Left colon (tissue), 2 donors: ENCODE measurements around the gene ENTR1. TPM values are rescaled to one million over a fixed set of nuclear protein-coding genes. Genes with fewer than 3 reads are reported as not detected.
"Not testable (repeated sequence)": the region's sequence is repeated elsewhere in the genome, so short reads cannot be mapped to it uniquely, and the experiment has no call there.

Source experiments
- ATAC-seq: fragments of 200-7000 bp; cut with Tn5 transposase; one replicate; pipeline ENCODE4 v1.9.1; 2020; ENCODE audit warnings: mild to moderate bottlenecking, moderate library complexity
- DNase-seq, 2 donors: peaks; one replicate each; pipeline ENCODE4 v3.0.0-alpha.2; 2020
- intact Hi-C, 2 donors: fragments of 100-400 bp; cut with DNase I in 1 of 2; cut with micrococcal nuclease in 1 of 2; formaldehyde crosslinking; loops; one replicate each; pipeline versions ENCODE4 v1.11.2 to v1.14.0; 2022; cut with DNase I, micrococcal nuclease
- total RNA-seq, 2 donors: library from RNA; stranded (reverse); fragmentation: NEBNext Ultra II Directional; extraction: Animal tissue kit (Norgen Biotek cat#: 25700); gene quantifications; one replicate each; pipeline ENCODE4 v1.2.1, GENCODE V29; 2021
- donor health status: DM: no; HTN: no; CAD: no.
- donor health status: DM: yes; HTN: yes; CAD: no.

ENTR1 gene
- total RNA-seq, 2 donors from 2014 or later, result 29.8 to 33.2 TPM

DNA sequence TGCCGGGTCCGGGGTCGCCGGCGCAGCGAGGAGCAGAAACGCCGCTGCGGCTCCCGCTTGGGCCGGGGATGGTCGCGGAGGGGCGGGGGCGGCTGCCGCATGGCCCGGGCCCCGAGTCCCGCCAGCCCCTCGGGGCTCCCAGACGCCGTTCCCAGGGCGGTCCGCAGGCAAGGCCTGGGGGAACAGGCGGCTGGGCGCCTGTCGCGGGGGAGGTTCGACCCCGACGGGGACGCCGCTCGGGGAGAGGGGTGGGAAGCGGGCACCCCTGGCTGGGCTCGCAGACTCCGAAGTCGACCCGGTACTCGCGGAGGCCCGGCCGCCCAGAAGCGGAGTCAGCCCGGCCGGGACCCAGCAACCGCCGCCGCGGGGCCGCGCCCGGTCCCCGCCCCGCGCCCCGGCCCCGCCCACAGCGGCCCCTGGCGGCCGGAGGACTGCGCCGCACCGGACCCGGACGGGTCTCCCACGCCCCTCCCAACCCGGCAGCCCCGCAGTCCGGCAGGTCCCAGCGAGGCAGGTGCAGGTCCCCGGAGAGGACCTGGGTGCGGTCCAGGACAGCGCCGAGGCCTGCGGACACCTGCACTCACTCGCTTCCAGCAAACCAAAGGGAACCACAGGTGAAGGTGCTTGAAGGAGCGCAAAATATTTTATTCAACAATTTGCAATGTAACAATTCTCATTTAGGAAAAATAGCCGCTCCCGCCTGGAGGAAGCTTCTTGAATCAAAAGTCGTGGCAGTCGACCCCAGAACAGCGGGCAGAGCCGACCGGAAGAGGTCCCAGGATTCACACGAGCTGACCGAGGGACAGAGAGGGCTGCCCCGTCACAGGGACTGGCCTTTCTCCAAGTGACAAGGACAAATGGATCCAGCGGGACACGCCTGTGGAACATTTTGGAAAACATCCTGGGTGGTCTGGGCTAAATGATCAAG is 29.3 kb upstream of the ENTR1 start, which contains the start of gene INPP5E:
Gene INPP5E, minus strand, starts transcription at position 365 of the 928 bp plus-strand sequence. CDS start 426 bp downstream, outside the sequence.
- DNase-seq (peak; percentile 58 to 77), ATAC-seq (peak; percentile 84)
- intact Hi-C loops, result no loop called here

DNA sequence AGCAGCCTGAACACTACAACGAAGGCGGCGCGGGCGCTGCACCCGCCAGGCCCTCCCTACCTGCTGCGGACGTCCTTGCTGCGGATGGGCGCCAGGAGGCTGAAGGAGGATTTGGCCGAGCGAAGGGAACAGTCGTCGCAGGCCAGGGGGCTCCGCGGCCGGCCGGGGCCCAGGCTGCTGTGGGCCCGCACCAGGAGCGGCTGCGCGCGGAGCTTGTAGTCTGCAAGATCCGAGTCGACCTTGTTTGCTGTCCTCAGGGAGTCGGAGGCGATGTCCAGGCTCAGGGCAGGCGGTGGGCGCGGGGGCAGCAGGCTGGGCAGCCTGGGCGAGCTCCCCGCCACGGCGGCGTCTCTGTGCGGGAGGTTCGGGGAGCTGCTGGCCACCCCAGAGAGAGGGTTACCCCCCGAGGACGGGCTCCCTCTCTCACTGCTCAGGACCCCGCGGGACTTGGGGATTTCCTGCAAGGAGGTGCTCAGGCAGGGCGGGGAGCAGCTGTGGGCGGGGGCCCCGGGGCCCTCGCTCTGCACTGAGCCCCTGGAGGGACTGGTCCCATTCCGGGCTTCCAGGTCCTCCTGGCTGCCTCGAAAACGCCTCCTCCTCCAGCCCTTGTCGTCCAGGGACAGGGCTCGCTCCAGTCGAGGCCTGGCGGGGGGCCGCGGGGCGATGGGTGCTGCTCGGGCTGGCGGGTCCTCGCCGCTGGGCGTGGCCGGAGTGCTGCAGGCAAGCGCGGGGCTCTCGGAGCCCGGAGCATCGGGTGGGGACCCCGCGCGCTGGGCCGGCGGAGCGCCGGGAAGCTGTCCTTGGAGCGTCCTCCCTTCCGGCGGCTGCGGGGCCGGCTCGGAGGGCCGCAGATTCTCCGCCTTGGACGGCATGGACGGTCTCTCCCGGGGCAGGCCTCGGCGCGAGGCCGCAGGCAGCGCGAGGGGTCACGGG is 28.4 kb upstream of the ENTR1 start:
- intact Hi-C loops, result no loop called here
- peak; percentile 49 for ATAC-seq
- DNase-seq, result peak in 1 of 2 donors; percentile 52

DNA sequence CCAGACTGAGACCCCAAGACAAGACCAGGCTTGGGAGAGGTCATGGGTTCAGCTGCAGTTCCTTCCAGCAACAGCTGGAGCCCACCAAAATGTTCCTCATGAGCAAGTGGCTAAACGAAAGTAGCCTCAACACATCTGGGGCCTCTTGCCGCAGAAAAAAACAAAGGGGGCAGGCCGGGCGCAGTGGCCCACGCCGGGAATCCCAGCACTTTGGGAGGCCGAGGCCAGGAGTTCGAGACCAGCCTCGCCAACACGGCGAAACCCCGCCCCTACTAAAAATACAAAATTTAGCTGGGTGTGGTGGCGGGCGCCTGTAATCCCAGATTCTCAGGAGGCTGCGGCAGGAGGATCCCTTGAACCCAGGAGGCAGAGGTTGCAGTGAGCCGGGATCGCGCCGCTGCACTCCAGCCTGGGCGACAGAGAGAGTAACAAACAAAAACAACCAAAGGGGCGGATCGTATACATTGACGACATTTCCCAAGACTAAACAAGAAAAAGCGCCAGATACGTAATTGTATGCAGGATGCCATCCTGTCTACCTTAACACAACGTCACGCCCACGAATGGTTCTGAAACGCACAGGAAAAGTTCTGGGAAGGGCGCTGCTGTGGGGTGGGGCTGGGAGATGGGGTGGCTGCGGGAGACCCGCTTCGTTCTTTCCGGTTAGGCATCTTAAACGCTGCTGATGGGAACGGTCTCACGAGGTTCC is 27.6 kb upstream of the ENTR1 start:
- DNase-seq, result no peak
- intact Hi-C loops, result no loop called here
- ATAC-seq, result no peak

DNA sequence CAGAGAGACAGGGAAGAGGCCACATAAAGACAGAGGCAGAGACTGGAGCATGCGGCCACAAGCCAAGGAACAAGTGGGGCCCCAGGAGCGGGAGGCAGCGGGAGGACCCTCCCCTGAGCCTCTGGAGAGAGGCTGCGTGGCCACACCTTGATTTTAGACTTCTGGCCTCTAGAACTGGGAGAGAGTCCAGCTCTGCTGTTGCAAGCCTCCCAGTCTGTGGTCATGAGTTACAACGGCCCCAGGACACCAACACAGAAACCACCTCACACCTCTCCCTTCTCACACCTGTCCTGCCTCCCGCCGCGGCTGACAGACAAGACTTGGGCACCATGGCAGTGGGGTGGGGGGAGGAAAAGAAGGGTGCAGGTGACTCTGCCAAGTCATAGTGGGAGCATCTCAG is 27.0 kb upstream of the ENTR1 start:
- DNase-seq, result no peak
- intact Hi-C loops, result no loop called here
- ATAC-seq, result no peak

DNA sequence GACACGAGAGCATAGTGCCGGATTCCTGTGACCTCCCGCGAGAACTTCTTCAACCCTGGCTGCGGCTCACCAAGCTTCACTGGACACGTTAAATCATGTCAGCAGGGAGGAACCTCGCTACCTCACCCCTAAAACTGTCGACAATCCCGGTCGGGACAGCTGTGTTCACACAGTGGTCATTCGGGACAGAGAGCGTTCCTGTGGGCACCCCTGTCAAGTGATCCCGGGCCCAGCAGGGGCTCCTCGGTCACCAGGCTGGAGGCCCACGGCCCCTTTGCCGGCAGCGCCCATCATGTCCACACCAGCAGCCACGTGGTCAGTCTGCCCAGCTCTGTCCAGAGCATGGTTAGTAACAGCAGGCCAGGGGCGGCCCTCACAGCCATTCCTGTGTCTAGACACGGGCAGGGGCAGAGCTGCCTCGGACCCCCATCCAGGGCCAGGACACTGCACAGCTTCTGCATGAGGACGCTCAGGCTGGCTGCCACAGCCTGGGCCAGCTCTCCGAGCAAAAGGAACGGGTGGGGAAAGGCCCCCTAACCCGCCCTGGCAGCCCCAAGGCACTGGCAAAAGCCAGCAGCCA is 25.7 kb upstream of the ENTR1 start:
- ATAC-seq (no peak), DNase-seq (no peak)
- intact Hi-C loops, result no loop called here

DNA sequence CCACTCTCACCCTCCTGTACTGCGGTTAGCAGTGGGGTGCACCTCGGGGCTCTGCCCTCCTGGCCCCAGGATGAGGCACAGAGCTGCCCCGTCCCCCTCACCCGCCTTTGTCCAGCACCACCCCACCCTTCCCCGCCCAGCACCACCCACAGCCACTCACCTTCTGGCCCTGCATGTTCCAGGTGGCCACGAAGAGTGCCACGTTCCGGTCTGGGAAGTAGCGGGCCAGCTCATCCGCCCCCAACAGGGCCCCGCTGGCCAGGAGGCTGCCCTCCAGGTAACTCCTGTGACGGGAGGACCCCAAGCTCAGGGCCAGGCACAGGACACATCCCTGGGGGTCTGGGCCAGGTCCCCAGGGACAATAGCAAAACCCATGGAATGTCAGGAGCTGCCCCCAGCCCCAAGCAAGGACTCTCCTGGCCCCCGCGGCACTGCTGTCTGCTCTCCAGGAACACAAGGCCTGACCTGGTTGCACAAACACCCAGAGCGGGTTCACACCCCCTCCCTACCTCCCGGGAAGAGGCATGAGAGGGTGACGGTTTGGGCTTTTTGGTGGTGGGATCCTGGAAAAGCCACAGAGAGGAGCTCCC is 24.3 kb upstream of the ENTR1 start:
- intact Hi-C loops, result no loop called here
- ATAC-seq (no peak), DNase-seq (no peak)

DNA sequence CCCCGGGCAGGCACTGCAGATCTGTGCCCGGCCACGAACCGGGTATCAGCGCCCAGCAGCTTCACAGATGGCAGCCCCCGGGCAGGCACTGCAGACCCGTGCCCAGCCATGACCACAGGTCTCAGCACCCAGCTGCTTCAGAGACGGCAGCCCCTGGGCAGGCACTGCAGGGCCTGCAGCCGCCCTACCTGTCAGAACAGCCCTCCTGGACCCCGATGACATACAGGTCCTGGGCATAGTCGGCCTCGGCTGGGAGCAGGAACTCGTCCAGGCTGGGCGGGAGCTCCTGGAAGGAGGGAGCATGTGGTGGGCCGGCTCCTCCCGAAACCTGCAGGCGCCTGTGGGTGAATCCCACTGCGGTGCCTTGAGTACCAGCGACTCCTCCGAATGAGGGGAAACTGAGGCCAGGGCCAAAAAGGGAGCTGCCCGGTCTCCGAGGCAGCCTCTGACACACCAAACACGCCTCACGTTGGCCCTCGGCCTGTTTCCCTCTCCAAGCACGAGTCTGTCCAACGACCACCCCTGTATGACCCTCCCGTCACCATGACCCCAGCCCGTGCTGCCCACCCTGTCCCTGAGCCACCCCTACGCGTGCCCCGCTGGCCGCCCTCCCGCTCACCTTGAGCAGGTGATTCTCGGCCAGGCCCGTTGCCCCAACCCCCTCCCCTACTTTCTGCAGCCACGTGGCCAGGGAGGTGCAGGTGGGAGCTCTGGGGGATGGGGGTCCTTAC is 23.6 kb upstream of the ENTR1 start:
- ATAC-seq (no peak), DNase-seq (no peak)
- intact Hi-C loops, result no loop called here

DNA sequence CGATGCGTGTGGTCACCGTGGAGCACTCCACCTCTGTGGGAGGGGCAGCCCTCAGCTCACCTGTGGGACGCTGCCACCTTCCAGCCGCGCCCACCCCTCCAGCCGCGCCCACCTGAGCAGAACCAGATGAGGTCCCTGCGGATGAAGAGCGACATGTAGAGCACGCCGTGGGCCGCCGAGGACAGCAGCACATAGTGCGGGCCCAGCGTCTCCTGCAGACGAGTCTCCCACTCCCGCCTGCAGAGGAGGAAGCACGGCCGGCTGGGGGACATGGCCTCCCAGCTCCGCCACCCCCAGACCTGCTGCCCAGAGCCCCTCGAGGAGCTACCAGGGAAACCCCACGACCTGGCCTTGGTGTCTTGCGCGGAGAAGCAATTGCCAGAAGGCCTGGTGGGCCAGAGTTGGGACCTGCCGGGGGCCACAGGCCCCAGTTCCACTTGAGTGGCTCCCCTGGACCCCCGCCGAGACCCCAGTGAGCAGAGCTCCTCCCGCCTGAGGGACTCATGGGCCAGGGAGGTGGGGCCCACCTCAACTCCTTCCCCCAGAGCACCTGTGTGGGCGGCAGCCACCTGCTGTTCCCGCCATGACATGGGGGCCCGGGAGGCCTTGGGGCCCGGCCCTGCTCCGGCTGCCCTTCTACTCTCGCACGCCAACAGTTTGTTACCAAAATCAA is 22.8 kb upstream of the ENTR1 start:
- no peak for ATAC-seq
- intact Hi-C loops, result no loop called here
- no peak for DNase-seq

DNA sequence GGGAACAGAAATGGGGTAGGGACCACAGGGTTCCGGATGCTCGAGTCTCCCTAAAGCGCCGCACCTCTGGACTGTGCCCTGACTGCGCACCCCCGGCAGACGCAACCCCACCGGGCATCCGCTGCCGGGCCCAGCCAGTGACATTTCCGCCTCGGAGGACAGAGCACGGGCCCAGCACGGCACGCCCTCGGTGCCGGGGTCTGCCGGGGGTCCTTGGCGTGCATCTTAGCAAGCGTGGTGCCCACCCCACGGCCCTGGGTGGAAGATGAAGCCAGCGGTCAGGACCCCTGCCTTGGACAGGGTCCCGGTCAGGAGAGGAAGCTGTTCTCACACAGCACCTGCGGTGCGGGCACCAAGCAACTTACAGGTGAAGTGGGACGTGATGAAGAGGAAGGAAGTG is 22.2 kb upstream of the ENTR1 start:
- DNase-seq, result no peak
- no peak for ATAC-seq
- intact Hi-C loops, result no loop called here

DNA sequence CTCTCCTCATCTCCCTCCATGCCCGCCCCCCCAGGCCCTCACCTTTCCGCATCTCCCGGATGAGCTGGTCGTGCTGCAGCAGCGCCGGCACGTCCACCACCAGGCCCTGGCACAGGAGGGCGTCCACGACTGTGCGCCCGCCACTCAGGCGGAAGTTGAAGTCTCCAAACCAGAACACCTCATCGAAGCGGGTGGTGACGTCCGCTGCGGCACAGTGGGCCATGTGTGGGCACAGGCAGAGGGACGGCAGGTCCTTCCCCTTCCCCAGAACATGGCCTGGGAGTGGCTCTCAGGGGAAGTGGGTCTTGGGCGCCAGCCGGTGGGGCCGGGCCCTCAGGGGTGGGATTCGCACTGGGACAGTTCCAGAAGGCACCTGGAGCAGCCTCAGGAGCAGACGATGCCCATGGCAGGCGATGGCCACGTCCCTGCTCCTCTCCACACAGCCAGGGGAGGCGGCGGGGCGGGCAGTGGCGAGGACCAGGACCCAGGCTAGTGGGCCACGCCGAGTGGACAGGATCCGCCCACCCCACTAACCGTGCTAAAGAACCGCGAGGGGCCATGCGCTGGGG is 21.5 kb upstream of the ENTR1 start:
- no peak for ATAC-seq
- intact Hi-C loops, result no loop called here
- no peak for DNase-seq

DNA sequence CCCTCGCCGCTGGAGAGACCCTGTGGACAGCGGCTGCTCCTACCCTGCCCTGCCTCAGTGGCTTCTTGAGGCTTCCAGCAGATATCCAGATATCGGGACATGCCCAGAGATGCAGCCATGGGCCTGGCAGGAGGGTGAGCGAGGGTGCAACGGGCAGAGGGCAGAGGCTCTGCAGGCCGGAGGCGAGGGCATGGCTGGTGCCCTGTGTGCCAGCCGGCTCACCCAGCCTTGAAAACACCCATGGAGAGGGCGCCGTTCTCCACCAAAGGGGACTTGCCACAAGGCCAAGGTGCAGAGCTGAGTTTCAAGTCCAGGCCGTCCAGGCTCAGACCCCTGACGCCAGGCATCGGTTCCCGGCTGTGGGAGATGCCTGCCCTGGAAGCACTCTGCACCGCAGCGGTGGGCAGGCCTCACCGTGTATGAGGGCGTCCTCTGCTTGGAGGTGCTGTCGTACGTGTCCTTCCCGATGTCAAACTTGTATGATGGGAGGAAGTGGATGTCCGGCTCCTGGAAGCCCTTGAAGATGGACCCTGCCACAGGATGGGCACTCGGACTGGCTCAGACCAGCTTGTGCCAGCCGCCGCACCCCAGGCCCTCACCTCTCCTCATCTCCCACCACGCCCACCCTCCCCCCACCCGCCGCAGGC is 20.3 kb upstream of the ENTR1 start:
- DNase-seq (no peak), ATAC-seq (no peak)
- intact Hi-C loops, result no loop called here

DNA sequence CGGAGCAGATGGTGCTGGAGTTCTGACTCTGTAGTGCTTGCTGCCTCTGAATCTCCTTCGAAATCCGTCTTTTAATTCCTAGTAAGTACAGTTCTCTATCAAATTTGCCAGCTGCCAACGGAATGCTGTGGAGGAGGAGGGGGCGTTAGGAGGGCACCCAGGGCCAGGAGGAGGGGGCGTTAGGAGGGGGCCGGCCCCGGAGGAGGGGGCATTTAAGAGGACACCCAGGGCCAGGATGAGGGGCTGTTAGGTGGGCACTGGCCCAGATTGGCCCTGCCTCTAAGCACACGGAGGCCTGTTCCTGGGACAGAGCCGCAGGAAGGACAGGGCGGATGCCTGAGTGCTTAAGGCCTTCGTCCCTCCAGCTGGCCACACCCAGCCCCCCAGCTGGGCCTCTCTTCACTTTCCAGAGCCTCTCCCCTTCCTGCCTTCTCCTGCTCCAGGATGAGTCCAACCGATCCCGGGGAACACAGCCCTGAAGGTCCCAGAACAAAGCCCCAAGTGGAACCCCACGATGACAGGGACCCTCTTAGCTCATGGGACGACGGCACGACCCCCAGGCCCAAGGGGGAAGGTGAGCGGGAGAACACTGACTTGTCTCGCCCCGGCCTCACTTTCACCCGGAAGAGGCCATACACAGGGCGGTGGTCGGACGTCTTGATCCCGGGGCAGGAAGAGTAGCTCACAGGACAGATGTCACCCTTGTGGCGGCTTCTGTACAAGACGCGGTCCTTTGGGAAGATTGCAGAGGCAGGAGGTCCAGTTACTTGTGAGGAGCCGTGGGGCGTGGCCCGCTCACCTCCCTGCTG is 19.5 kb upstream of the ENTR1 start:
- DNase-seq (no peak), ATAC-seq (peak; percentile 12)
- intact Hi-C loops, result no loop called here

DNA sequence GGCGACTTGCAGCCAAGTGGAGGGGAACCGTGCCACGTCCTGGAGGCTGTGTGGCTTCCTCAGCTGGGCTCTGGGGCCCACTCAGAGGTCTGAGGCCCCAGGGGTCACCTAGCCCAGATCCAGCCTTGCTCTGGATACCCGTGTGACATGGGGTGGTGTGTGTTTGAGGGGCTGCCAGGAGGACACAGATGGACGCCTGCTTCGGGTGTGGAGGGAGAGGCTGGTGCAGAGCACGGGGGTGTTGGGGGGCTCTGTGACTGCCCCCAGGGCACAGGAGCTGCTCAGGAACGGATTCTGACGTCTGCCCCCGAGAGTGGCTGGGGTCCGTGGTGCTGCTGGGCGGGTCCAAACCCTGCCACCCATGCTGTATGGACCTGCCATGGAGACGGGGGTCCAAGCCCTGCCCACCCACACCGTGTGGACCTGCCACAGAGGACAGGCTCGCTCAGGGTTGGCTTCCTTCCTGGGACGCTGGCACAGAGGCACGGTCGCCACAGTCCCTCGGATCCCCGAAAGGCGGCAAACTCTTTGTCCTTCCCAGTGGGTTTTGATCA is 18.7 kb upstream of the ENTR1 start:
- DNase-seq (no peak), ATAC-seq (no peak)
- intact Hi-C loops, result no loop called here

DNA sequence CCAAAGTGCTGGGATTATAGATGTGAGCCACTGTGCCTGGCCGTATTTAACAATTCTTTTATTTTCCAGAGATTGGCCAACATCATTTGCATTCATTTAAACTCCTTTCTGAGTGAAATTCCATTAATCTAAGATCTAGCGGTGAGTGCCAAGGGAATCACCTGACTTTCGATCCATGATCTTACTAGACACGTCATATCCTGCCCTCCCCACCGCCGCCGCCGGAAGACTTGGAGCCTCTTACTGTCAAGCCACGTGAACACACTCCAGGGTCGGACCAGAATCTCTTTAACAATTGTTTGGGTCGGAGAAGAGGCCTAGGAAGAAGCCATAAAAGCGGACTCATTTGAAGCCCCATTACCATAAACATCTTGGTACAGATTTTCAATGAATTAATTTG is 16.4 kb upstream of the ENTR1 start:
- no peak for DNase-seq
- ATAC-seq, result no peak
- intact Hi-C loops, result no loop called here

DNA sequence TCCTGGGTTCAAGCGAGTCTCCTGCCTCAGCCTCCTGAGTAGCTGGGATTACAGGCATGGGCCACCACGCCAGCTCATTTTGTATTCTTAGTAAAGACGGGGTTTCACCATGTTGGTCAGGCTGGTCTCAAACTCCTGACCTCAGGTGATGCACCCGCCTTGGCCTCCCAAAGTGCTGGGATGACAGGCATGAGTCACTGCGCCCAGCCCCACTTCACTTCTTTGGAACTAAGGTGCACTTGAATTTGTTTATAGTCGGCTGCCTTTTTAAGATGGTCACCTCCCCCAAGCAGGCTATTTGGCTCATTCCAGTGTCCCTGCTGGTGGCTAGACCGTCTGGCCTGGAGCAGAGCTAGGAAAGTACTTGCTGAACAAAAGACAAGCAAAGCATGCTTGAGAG is 15.0 kb upstream of the ENTR1 start:
- intact Hi-C loops, ATAC-seq, DNase-seq: not testable (repeated sequence)
